ENCODE results near the gene CPHXL. TPM values are rescaled to one million over a fixed set of nuclear protein-coding genes. Genes with fewer than 3 reads are reported as not detected.

The CPHXL gene
- polyA plus RNA-seq, 3 donors = not detected

DNA sequence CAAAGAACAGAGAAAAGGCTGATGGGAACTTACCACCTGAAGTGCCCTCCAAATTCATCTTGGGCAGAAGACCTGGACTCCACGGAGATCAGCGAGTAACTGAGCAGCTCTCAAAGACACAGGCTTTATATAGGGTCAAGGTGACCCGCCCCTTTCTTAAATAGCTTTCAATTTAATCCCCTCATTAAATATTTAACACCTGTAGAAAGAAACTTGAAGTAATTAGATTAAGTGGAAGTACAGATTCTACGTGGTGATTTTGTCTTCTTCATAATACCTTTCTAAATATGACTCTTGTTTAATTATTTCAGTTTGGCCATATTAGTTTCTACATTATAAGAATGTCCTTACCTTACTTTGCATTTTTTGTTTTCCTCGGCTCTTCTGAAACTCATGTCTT, 24.9 kb downstream of the CPHXL start, which contains the start of gene DUXB:
Gene DUXB, minus strand, starts transcription at position 101 of the 400 bp plus-strand sequence. Its CDS starts 43 bp downstream, at position 58.
- no peaks in the 10 kb centered on the region for H3K4me1 Mint-ChIP-seq
- intact Hi-C loops (cut with micrococcal nuclease) = no loop called here
- no peaks in the 10 kb centered on the region for H3K9me3 ChIP-seq (replicated peaks in 1 of 2; ENCODE audit: control insufficient read depth in 1 of 2, insufficient read depth in 1 of 2, low read length in 2 of 2)
- no peaks in the 10 kb centered on the region for H3K27me3 ChIP-seq (ENCODE audit: control insufficient read depth in 2 of 2, insufficient read depth in 2 of 2, low read length in 2 of 2)
- no peak within 1 kb of the TSS for H2AFZ ChIP-seq (ENCODE audit: insufficient read depth, low read depth, low read length, poor library complexity, severe bottlenecking)
- H3K4me2 ChIP-seq (replicated peaks; ENCODE audit: extremely low read depth, low read length, poor library complexity, severe bottlenecking) = no peak within 1 kb of the TSS
- H3K36me3 ChIP-seq (replicated peaks in 1 of 2; ENCODE audit: control insufficient read depth in 1 of 2, insufficient read depth in 2 of 2, low read length in 2 of 2) = no peaks in the 10 kb centered on the region
- H3K4me1 ChIP-seq (ENCODE audit: control insufficient read depth in 1 of 2, insufficient read depth in 2 of 2, low read length in 2 of 2) = no peaks in the 10 kb centered on the region
- H4K20me1 ChIP-seq (ENCODE audit: insufficient read depth, low read length) = no peaks in the 10 kb centered on the region
- peaks cover 6 to 14% (median 7%) of the 10 kb centered on the region in 7 donors for H3K9me3 Mint-ChIP-seq
- H3K79me2 ChIP-seq (ENCODE audit: insufficient read depth, low read length) = no peaks in the 10 kb centered on the region
- no peak for DNase-seq
- peaks cover 0 to 4% (median 1%) of the 10 kb centered on the region in 3 donors for H3K27me3 Mint-ChIP-seq (ENCODE audit: low read depth in 3 of 3)
- H3K27ac ChIP-seq (ENCODE audit: low read depth in 1 of 2, low read length in 2 of 2) = no peak within 1 kb of the TSS
- H3K4me3 ChIP-seq (replicated peaks in 1 of 3; ENCODE audit: low read depth in 2 of 3, low read length in 3 of 3) = no peak within 1 kb of the TSS
- WGBS (ENCODE audit: insufficient coverage) = no CpG with 5 or more reads among the region's 5 CpGs
- H3K4me3 Mint-ChIP-seq = no peak within 1 kb of the TSS
- H3K27ac Mint-ChIP-seq = peak within 1 kb of the TSS in 1 of 7 donors; percentile 20
- TF ChIP-seq, protein P1, sequence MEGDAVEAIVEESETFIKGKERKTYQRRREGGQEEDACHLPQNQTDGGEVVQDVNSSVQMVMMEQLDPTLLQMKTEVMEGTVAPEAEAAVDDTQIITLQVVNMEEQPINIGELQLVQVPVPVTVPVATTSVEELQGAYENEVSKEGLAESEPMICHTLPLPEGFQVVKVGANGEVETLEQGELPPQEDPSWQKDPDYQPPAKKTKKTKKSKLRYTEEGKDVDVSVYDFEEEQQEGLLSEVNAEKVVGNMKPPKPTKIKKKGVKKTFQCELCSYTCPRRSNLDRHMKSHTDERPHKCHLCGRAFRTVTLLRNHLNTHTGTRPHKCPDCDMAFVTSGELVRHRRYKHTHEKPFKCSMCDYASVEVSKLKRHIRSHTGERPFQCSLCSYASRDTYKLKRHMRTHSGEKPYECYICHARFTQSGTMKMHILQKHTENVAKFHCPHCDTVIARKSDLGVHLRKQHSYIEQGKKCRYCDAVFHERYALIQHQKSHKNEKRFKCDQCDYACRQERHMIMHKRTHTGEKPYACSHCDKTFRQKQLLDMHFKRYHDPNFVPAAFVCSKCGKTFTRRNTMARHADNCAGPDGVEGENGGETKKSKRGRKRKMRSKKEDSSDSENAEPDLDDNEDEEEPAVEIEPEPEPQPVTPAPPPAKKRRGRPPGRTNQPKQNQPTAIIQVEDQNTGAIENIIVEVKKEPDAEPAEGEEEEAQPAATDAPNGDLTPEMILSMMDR (IDR thresholded peaks at IDR 0.05) = no peak
- H3K9ac ChIP-seq (ENCODE audit: insufficient read depth, low read length, poor library complexity, severe bottlenecking) = no peak within 1 kb of the TSS
- H3K36me3 Mint-ChIP-seq = no peaks in the 10 kb centered on the region

GRCh38 chr16:75697571-75697970, 28.7 kb downstream of the CPHXL start:
- Histone ChIP-seq H3K4me2 (replicated peaks; ENCODE audit: extremely low read depth, low read length, poor library complexity, severe bottlenecking) (no peak overlapping the region), H3K4me1 (ENCODE audit: control insufficient read depth in 1 of 2, insufficient read depth in 2 of 2, low read length in 2 of 2) (no peaks in the 10 kb centered on the region), H3K79me2 (ENCODE audit: insufficient read depth, low read length) (no peaks in the 10 kb centered on the region), H3K4me3 (replicated peaks in 1 of 3; ENCODE audit: low read depth in 2 of 3, low read length in 3 of 3) (no peak overlapping the region), H3K27me3 (ENCODE audit: control insufficient read depth in 2 of 2, insufficient read depth in 2 of 2, low read length in 2 of 2) (no peaks in the 10 kb centered on the region), H3K9ac (ENCODE audit: insufficient read depth, low read length, poor library complexity, severe bottlenecking) (no peak overlapping the region), H2AFZ (ENCODE audit: insufficient read depth, low read depth, low read length, poor library complexity, severe bottlenecking) (no peak overlapping the region), H3K36me3 (replicated peaks in 1 of 2; ENCODE audit: control insufficient read depth in 1 of 2, insufficient read depth in 2 of 2, low read length in 2 of 2) (no peaks in the 10 kb centered on the region), H3K9me3 (replicated peaks in 1 of 2; ENCODE audit: control insufficient read depth in 1 of 2, insufficient read depth in 1 of 2, low read length in 2 of 2) (no peaks in the 10 kb centered on the region), H4K20me1 (ENCODE audit: insufficient read depth, low read length) (no peaks in the 10 kb centered on the region), H3K27ac (ENCODE audit: low read depth in 1 of 2, low read length in 2 of 2) (no peak overlapping the region)
- TF ChIP-seq, protein P1 (IDR thresholded peaks at IDR 0.05) = no peak
- DNase-seq = no peak
- H3K27ac Mint-ChIP-seq = no peak overlapping the region
- H3K9me3 Mint-ChIP-seq = peaks cover 0 to 5% (median 2%) of the 10 kb centered on the region in 7 donors
- H3K4me3 Mint-ChIP-seq = no peak overlapping the region
- intact Hi-C loops (cut with micrococcal nuclease) = no loop called here
- no peaks in the 10 kb centered on the region for H3K36me3 Mint-ChIP-seq
- H3K27me3 Mint-ChIP-seq (ENCODE audit: low read depth in 3 of 3) = peaks cover 0 to 5% (median 2%) of the 10 kb centered on the region in 3 donors
- 96% methylated on average over 3 of the region's 5 CpGs for WGBS (ENCODE audit: insufficient coverage)
- H3K4me1 Mint-ChIP-seq = no peaks in the 10 kb centered on the region
